ENCODE measurements around the gene OR5B21.

The OR5B21 gene

DNA sequence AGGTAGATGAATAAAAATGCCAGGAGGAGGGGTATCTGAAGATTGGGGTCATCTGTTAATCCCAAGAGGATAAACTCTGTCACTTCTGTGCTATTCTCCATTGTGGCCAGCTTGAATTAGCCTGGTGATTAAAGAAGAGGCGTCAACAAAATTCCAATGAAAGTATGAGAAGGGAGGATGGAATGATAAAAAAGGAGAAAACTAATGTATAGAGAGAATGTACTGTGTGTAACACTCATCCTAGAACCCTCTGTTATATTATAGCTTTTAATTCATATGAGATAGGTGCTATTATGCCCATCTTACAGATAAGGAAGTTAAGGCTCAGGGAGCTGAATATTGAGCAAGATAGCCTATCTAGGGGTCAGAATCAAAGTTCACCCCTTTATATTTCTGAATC lies at the start of gene OR5B21:
OR5B21 (minus strand) TSS at position 101 of the 400 bp plus-strand sequence; CDS start at position 101, 0 bp downstream.
- DNase-seq: no peak

DNA sequence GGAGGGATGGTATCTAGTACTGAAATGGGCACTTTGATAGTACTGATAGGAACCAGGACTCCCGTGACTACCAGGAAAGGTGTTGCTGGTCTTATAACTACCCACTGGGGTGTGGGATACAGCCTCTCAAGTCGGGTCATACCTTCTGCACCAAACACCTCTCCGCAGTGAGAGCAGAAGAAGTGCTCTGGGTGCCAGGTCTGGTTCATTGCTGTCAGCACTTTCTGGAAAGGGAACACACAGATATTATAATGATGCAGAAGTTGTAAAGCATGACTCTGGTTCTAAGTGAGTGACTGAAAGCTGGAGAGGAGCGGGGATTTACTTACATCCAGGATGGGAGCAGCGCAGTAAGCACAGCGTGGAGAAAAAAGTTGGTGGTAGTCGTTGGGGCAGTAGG lies 41.7 kb upstream of the OR5B21 start:
- DNase-seq: no peak

DNA sequence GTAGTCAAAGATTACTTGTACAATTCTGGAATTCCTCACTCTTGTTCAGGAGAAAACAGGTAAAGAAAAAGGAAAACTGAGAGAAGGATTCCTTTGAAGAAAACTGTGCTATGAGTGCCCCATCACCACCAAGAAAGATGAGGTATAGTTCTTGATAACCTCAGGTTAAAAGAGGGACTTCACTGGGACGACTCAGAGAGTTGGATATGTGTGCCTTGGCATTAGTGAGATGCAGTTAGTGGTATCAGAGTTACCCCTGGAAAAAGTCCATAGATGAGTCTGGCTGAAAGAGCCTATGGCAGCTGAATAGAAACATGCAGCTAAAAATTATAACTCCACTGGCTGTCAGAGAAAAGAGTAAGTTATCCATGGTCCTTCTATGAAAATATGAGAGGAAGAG lies 38.9 kb upstream of the OR5B21 start:
- DNase-seq: no peak

DNA sequence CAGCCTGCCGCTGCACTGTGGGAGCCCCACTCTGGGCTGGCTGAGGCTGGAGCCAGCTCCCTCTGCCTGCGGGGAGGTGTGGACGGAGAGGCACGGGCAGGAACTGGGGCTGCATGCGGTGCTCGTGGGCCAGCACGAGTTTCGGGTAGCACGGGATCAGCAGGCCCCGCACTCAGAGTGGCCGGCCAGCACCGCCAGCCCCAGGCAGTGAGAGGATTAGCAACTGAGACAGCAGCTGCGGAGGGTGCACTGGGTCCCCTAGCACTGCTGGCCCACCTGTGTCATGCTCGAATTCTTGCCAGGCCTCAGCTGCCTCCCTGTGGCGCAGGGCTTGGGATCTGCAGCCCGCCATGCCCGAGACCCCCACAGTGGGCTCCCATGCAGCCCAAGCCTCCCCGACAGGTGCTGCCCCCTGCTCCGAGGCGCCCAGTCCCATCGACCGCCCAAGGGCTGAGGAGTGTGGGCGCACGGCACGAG lies 24.0 kb upstream of the OR5B21 start:
- DNase-seq: no peak

DNA sequence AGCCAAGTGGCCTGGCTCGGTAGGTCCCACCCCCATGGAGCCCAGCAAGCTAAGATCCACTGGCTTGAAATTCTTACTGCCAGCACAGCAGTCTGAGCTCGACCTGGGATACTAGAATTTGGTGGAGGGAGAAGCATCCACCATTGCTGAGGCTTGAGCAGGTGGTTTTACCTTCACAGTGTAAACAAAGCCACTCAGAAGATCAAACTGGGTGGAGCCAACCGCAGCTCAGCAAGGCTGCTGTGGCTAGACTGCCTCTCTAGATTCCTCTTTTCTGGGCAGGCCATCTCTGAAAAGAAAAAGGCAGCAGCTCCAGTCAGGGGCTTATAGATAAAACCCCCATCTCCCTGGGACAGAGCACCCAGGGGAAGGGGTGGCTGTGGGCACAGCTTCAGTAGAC lies 22.3 kb upstream of the OR5B21 start:
- DNase-seq: no peak

DNA sequence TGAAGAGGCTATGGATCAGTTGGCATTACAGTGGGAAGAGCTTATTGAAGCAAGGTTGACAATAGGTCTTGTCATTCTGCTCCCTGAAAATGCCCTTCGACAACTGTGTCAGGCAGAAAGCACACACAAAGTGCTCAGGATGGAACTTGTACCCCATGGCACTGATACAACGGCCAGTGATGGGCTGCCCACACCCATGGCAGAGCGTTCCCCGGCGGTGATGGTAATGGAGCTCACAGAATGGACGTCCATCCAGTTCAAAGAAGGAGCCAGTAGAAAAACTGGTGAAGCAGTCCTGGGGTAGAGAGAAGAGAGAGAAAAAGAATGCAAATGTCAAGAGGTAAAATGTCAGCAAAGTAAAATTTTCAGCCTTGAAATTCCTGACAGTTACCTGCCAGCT lies 19.5 kb upstream of the OR5B21 start:
- no peak for DNase-seq

DNA sequence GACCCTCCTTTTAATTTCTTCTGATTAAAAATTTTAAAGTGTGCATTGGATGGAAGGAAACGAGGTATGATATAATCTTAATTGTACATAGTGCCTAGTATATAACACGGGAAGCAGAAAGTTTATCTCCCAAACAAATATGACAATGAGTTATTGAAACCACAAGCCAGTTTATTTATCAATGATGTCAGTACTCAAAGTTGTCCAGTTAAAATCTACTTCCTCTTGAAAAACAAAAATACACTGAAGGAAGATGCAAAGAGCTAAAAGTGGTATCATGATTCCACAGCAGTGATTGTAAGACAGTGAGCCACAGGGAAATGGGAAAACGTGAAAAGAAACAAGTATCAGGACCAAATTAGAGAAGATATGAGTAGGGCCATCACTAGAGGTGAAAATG lies 18.8 kb upstream of the OR5B21 start:
- DNase-seq: no peak

DNA sequence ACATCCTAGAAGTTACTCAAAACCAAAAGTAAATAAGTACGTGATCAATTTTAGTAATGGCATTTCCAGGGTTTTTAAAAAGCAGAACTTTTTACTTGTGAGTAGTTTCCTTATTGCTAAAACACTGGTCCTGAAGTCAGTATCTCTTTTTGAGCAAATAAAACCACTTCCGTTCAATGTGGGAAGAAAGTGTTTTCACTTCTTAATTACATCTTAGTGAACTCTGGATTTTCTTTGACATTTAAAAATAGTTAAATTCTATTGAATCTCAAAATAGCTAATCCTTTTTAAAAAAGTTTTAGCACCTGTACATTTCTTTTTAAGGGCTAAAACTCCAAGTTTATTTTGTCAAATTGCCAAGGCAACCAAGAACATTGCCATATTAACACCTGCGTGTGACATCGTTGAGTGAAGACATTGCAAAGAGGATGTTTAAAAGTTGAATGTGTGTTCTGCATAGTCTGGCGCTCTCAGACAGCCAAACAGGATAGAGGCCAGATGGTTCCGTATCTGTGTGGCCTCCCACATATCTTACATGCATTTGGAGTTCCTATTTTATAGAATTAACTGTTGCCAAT lies 17.2 kb upstream of the OR5B21 start:
- peak; percentile 84 to 85 for DNase-seq

DNA sequence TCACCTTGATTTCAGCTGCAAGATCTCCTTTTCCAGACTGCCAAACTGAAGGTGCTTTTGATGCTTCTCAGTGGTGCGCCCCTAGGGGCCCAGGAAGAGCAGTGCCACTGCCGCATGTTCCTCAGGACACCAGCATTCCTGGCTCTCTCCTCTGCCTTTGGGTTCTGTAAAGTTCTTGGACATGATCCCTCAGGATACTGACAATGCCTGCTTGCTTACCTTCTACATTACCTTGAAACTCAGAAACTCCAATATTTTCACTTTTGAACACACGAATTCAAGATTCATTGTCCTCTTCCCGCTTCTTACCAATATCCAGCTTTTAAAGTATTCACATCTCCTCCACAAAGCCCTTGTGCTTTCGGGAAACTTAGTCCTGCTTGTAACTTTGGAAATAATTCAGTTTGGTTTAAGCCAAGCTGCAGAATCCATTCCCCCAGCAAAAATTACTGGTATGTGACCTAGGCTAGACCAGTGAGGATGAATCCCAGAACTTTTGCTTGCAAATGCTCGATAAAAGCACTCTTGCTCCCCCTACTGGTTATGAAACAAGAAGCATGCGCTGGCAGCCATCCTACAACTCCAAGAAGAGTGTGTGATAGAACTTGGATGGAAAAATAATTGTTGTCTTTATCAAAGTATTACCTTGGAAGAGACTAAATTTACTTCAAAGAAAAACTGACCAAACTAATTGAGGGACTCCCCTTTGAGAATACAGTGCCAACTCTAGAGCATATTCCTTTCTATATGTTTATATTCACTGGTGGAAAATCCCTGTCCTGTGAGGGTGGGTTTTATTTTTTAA lies 16.5 kb upstream of the OR5B21 start:
- DNase-seq: peak; percentile 82 to 91

DNA sequence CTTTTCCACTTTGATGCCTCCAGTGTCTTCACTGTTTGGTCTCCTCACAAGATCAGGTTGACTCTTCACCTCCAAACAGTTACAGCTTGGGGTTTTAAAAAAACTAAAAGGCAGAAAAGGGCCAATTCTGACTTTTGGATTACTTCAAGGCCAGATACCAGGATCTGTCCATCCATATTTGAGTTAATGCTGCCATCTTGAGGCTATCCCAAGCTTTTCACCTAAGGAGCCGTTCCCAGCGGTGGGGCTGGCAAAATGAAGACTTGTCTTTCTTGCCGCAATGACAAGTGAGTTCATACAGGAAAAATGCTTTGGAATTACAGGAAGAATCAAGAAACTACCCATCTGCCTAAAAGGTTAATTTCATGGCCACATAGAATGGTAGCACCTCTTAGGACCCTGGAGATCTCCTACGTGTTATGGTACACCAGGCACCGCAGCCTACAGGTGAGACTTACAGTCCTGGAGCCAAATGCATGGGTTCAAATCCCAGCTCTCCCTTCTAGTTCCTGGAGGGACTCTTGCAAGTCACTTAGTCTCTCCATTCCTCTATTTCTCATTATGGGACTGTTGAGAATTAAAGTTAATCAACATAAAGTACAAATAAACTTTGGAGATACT lies 6.0 kb upstream of the OR5B21 start:
- peak; percentile 67 to 72 for DNase-seq

DNA sequence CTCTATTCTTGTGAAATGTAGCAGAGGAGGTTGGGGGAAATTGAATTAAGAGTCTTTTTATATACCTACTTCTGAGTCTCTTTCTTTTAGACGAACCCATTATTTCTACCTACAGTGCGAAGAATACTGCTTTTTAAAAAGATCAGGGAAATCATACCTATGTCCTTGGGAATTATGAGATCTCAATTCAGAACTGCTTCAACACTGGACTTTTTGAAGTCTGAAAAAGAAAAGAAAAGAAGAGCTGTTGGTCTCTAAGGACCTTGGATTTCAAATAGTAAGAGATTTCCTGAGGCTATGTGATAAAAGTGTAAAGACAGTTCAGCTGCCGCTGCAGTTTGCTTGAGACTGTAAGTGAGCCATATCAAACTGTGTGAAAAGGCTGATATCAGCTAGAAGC lies 3.7 kb upstream of the OR5B21 start:
- DNase-seq: no peak

DNA sequence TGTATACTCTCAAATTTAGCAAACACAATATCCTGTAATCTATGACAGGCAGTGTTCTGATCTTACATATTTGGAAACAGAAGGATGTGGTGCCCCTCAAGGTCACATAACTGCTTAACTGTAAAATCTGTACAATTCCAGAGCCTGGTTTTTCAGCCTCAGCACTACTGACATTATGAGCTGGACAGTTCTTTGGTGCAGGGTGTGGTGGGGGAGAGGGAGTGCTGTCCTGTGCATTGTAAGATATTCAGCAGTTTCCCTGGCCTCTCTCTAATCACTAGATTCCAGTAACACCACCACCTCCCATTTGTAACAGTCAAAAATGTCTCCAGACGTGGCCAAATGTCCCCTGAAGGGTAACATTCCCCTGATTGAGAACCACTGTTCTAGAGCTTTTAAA lies 1.8 kb upstream of the OR5B21 start:
- DNase-seq: no peak

DNA sequence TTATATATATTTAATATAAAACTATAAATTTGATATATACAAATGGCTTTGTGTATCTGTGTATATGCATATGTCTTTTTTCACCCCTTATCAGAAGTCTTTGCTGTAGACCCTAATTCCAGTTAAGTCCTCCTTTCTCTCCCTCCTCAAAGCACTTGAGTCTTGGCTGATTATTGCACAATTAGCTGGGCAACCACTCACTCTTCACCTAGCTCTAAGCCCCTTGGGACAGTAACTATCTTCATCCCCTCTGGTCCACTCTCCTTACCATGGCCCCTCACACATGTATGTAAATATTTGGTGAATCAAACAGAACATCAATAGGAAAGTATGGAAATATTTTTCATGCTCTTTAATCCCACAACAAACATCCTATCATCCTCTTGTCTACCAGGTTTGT lies 909 bp upstream of the OR5B21 start:
- no peak for DNase-seq

DNA sequence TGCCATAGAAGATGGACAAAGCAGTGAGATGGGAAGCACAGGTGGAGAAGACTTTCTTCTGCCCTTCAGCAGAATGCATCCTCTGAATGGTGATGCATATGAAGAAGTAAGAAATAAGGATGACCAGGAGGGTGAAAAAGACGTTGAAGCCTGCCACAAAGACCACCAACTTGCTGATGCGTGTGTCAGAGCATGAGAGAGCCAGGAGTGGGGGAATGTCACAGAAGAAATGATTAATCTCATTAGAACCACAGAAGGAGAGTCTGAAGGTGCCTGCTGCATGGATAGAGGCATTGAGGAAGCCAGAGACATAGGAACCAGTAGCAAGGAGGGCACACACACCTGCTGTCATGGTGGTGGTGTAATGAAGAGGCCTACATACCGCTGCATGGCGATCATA lies 550 bp downstream of the OR5B21 start:
- DNase-seq: no peak

DNA sequence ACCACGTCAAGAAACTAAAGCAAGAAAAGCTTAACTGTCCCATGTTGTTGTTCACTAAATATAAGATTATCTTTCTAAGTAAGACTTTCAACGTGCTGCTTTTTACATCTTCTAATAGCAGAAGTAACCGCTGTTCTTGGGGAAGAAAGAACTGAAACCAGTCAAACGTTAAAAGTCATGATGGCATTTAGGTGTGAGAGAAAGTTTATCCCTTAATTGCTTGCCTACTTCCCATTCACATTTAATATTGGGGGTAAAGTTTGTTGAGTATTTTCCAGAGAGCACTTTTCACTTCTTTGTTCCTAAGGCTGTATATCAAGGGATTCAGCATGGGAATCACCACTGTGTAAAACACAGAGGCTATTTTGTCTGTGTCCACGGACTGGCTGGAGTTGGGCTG lies 970 bp downstream of the OR5B21 start:
- no peak for DNase-seq

DNA sequence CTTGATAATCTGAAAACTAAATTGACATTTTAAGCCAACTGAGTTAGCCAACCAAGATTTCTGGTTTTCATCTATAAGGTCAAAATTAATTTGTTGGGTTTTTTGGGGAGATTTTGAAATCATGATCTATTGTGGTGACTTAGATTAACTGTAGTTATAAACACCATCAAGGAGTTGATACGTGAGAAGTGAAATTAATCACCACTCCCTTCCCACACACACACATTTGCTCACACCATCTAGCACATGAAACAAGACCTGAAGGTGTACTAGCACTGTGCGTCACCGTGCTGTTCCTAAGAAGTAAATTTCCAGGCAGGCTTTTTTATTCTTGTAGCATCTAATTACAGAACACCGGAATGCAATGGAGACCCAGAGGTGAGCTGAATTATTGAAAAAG lies 2.1 kb downstream of the OR5B21 start:
- no peak for DNase-seq

DNA sequence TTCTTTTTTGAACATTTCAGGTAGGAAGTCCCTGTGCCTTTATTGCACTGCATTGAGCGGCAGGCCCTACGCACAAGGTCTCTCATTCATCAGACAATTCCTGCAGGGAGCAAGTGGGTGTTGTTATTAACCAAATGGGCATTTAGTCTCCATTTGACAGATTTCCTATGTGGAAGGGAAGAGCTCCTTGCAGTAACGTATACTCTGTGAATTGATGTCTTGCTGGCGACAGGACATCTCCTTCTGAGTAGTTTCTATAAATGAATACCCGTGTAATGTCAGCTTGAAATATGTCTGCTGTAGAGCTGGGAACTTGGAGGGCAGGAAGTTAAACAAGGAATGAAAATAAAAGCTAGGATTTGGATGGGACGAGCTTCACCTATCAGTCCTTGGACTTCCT lies 3.7 kb downstream of the OR5B21 start:
- no peak for DNase-seq

DNA sequence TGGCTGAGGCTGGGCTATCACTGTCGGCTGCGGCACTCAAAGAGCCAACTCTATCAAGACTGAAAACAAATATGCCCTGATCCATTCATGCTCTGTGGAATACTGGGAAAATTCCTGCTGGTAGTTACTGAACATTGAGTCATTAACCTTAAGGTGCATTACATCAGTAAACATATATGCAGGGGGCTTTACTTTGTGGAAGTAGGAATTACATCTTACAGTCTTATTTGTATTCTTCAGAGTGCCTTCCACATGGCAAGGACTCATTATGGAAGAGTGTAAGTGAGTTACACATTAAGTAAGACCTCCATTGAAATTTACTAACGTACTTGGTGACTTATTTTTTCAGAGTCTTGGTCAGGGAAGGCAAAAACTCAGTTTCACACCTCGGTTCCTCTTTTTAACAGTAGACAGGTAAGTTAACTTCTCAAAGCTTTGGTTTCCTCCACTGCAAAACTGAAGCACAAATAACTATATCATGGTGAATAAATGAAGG lies 4.5 kb downstream of the OR5B21 start:
- no peak for DNase-seq

DNA sequence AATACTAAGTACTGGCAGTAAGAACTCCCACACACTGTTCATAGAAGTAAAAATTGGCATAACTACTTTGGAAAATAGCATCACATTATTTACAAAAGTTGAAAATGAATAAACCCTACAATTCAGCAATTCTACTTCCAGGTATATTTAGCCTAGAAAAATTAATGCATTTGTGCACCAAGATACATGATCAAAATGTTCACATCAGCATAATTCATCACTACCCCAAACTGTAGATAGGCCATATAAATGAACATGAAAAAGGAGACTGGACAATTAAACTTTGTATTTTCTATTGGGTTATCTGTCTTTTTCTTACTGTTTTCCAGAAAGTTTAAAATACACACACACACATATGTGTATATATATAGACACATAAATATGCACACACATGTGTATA lies 5.9 kb downstream of the OR5B21 start:
- no peak for DNase-seq

DNA sequence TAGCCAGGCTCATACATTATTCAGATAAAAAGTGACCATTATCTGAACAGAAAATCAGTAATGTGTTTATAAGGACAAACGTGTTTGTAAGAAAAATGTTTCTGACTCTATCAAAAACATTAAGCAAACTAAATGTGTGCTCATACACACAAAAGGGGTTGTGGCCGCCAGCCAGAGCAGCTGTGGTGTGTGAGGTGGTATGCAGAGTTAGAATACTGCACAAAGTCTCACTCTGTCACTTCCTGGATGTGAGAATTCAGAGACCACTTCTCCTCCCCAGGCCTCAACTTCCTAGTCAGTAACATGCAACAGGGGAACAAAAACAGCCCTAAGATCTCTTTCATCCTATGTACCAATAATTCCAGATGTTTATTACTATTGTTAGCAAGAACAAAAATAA lies 9.4 kb downstream of the OR5B21 start:
- DNase-seq: peak; percentile 48 to 51

DNA sequence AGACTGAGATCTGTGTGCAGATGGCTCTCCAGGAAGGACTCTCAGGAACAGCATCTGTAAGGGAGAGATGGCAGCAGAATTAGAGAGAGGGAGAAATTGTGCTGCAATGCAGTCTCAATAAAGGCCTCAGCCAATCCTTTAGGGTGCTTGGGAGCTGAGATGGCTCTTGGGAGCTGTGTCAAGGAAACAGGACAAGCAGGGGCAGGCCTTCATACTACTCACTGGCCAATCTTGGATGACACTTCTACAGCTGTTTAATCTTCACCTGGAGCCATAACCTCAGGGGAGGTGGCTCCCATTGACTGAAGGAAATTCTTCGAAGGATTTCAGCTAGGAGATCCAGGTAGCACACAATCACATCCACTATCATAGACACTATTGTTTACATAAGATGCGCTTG lies 10.0 kb downstream of the OR5B21 start:
- no peak for DNase-seq

DNA sequence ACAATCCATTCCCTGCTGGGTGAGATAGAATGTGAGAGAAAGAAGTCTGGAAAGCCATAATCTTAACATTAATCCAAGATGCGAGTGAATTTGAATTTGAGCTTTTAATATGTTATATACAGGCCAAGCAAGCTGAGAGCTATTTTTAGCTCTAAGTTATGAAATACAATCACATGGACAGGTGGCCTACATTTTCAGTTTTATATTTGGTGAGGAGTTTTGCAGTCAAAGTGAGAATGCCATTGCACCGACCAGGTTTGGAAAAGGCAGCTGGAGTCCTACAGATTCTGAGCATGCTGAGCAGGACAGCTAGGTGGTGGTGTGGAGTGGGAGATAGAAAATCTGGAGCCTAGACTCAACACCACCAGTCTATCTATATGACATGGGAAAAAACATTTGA lies 12.0 kb downstream of the OR5B21 start:
- DNase-seq: no peak

DNA sequence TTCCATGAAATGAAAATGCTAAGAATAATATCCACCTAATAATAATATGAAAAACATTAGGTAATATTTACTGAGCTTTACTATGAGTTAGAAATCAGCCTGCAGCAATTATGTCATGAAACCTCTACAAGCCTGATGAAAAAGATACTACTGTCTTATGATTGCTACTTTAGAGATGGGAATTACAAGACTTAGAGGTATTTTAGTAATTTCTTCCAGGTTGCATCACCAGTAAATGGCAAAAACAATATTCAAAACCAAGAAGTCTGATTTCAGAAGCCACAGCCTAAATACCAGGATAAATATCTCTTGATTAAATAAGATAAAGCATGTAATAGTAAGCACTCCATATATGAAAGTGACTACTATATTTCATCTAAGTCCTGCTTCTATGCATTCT lies 13.8 kb downstream of the OR5B21 start:
- DNase-seq: no peak

DNA sequence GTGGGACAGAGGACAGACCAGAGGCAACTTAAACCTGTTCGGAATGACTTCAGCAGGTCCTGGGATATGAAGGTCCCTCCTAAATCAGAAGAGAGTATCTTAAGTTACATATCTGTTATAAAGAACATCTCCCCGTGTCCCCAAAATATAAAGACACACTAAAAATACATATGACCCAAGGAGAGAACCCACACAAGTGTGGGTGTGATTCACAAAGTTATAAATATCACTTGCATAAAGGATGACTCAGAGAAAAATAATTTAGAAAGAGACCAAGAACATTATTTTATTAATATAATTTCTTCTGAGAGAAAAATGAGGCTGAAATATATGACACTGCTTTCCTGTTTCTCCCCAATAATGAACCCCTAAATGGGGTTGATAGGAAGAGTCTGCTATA lies 14.2 kb downstream of the OR5B21 start:
- DNase-seq: no peak
